BLaER1 (cell line): ENCODE measurements around the gene PDE4B.

Experiments used
- H3K27ac ChIP-seq: shearing (Covaris generic); formaldehyde crosslinking; 2 replicates; pipeline ENCODE4 v1.8.1; 2022
- H3K27me3 ChIP-seq: shearing (Covaris generic); formaldehyde crosslinking; 2 replicates; pipeline ENCODE4 v1.8.1; 2022
- H3K36me3 ChIP-seq: shearing (Covaris generic); formaldehyde crosslinking; 2 replicates; pipeline ENCODE4 v1.8.1; 2022
- H3K4me1 ChIP-seq: shearing (Covaris generic); formaldehyde crosslinking; 2 replicates; pipeline ENCODE4 v1.8.1; 2022
- H3K4me2 ChIP-seq: shearing (Covaris generic); formaldehyde crosslinking; 2 replicates; pipeline ENCODE4 v1.8.1; 2022
- H3K4me3 ChIP-seq: shearing (Covaris generic); formaldehyde crosslinking; 2 replicates; pipeline ENCODE4 v1.8.1; 2022
- H3K9ac ChIP-seq: shearing (Covaris generic); formaldehyde crosslinking; 2 replicates; pipeline ENCODE4 v1.8.1; 2022
- H3K9me3 ChIP-seq: shearing (Covaris generic); formaldehyde crosslinking; 2 replicates; pipeline ENCODE4 v1.8.1; 2022
- H4K20me1 ChIP-seq: shearing (Covaris generic); formaldehyde crosslinking; 2 replicates; pipeline ENCODE4 v1.8.1; 2022
- Cebpa-rat ChIP-seq: shearing (Covaris generic); IDR thresholded peaks from 2 replicates; pipeline ENCODE4 v1.8.1; 2022

Gene PDE4B

GRCh38 chr1:66359269-66359668, 566.6 kb downstream of the PDE4B start:
- Histone ChIP-seq H3K27ac (no peak overlapping the region), H3K9ac (no peak overlapping the region), H3K4me3 (no peak overlapping the region), H3K9me3 (no peaks in the 10 kb centered on the region), H4K20me1 (no peaks in the 10 kb centered on the region), H3K36me3 (no peaks in the 10 kb centered on the region; the same call in 1 of the 2 replicates), H3K4me1 (peaks cover 10% of the 10 kb centered on the region), H3K4me2 (no peak overlapping the region), H3K27me3 (no peaks in the 10 kb centered on the region)
- TF ChIP-seq Cebpa-rat = no peak

GRCh38 chr1:66359815-66360214, 567.1 kb downstream of the PDE4B start:
- H3K4me2 ChIP-seq = peak overlapping the region; percentile 53
- no peak overlapping the region for H3K9ac ChIP-seq
- H3K9me3 ChIP-seq = no peaks in the 10 kb centered on the region
- H4K20me1 ChIP-seq = no peaks in the 10 kb centered on the region
- H3K4me1 ChIP-seq = peaks cover 10% of the 10 kb centered on the region
- H3K27me3 ChIP-seq = no peaks in the 10 kb centered on the region
- no peaks in the 10 kb centered on the region; the same call in 1 of the 2 replicates for H3K36me3 ChIP-seq
- TF ChIP-seq Cebpa-rat = no peak
- H3K4me3 ChIP-seq = no peak overlapping the region
- H3K27ac ChIP-seq = no peak overlapping the region

- Histone ChIP-seq H4K20me1 (no peaks in the 10 kb centered on the region), H3K4me1 (peaks cover 10% of the 10 kb centered on the region), H3K9ac (no peak overlapping the region), H3K4me2 (peak overlapping the region; percentile 53), H3K27ac (no peak overlapping the region), H3K27me3 (no peaks in the 10 kb centered on the region), H3K4me3 (no peak overlapping the region), H3K9me3 (no peaks in the 10 kb centered on the region), H3K36me3 (no peaks in the 10 kb centered on the region; the same call in 1 of the 2 replicates)
- no peak for TF ChIP-seq Cebpa-rat
These were observed 567.6 kb downstream of the PDE4B start for GRCh38 chr1:66360285-66360724.

DNA sequence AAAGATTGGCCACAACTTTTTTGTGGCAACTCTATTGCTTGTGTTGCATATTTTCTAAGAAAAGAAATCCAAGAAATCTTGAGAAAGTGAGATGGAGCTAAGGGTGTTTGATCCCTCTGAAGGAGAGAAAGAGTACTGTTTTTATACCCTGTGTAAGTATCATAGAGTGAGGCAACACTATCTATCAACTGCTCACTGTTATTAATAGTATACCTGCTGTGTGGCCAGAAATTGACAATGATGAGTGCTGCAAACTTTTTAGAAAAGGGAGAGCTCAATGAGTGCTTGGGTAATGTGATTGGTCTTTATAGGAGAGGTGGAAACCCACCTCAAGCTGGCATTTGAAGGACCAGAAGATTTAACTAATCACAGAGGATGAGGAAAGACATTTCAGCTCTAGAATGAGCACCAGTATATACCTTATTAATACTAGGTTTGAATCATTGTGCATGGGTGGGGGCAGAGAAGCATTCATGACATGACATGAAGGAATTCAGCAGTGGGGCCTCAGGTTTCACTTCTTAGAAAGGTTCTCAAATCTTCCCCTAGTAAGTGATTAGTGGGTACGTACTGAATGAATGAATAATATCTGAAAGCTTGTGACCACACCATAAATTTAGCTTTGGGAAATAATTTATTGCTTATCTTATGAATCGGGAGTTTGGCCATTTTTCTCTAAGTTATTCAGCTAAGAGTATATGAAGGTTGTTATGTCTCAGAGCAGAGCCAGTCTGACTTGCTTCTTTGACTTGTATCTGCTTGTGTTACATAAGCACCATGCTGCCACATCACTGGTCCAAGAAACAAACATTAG, 572.1 kb downstream of the PDE4B start:
- peaks cover 9% of the 10 kb centered on the region for H3K4me1 ChIP-seq
- no peak overlapping the region for H3K4me3 ChIP-seq
- no peak for TF ChIP-seq Cebpa-rat
- H3K27me3 ChIP-seq = no peaks in the 10 kb centered on the region
- no peaks in the 10 kb centered on the region for H4K20me1 ChIP-seq
- H3K9ac ChIP-seq = no peak overlapping the region
- no peaks in the 10 kb centered on the region for H3K9me3 ChIP-seq
- no peak overlapping the region for H3K4me2 ChIP-seq
- H3K27ac ChIP-seq = no peak overlapping the region
- no peaks in the 10 kb centered on the region; the same call in 1 of the 2 replicates for H3K36me3 ChIP-seq

- no peak for TF ChIP-seq Cebpa-rat
- Histone ChIP-seq H3K4me2 (no peak overlapping the region), H3K4me3 (no peak overlapping the region), H3K27ac (no peak overlapping the region), H4K20me1 (no peaks in the 10 kb centered on the region), H3K9ac (no peak overlapping the region), H3K36me3 (no peaks in the 10 kb centered on the region; the same call in 1 of the 2 replicates), H3K27me3 (no peaks in the 10 kb centered on the region), H3K9me3 (no peaks in the 10 kb centered on the region), H3K4me1 (peaks cover 5% of the 10 kb centered on the region; the same call in 1 of the 2 replicates)
These were observed 572.9 kb downstream of the PDE4B start for GRCh38 chr1:66365635-66366034.

DNA sequence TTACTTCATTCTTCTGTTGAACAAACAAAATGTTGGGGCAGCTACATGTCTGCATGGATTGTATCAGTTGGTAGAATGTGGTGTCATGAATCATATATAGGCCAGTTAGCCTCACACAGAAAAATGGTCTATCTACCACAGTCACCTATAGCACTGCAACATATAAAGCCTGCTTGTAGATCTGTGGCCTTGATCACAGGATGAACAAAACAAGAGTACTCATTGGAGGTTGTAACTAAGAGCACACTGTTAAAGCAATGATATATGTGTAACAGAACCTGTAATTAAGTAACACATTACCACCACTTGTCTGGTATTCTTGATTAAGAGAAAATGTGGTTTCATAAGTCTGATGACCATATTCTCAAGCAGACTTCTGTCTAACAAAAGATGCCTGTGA, 573.9 kb downstream of the PDE4B start:
- Histone ChIP-seq H3K4me2 (no peak overlapping the region), H4K20me1 (no peaks in the 10 kb centered on the region), H3K27ac (no peak overlapping the region), H3K4me1 (peaks cover 12% of the 10 kb centered on the region), H3K36me3 (no peaks in the 10 kb centered on the region; the same call in 1 of the 2 replicates), H3K4me3 (no peak overlapping the region), H3K9me3 (no peaks in the 10 kb centered on the region), H3K9ac (no peak overlapping the region), H3K27me3 (no peaks in the 10 kb centered on the region)
- no peak for TF ChIP-seq Cebpa-rat

- Histone ChIP-seq H3K9ac (no peak overlapping the region), H3K27me3 (no peaks in the 10 kb centered on the region), H3K4me2 (no peak overlapping the region), H3K9me3 (no peaks in the 10 kb centered on the region), H4K20me1 (no peaks in the 10 kb centered on the region), H3K27ac (no peak overlapping the region), H3K4me1 (peaks cover 20% of the 10 kb centered on the region), H3K4me3 (no peak overlapping the region), H3K36me3 (no peaks in the 10 kb centered on the region; the same call in 1 of the 2 replicates)
- TF ChIP-seq Cebpa-rat = no peak
These were observed 574.7 kb downstream of the PDE4B start for GRCh38 chr1:66367369-66367768.

GRCh38 chr1:66368261-66368660, 575.6 kb downstream of the PDE4B start:
- Histone ChIP-seq H3K36me3 (no peaks in the 10 kb centered on the region; the same call in 1 of the 2 replicates), H3K4me3 (no peak overlapping the region), H3K4me1 (peaks cover 29% of the 10 kb centered on the region), H3K9ac (no peak overlapping the region), H3K27ac (no peak overlapping the region), H3K4me2 (no peak overlapping the region), H3K9me3 (no peaks in the 10 kb centered on the region), H4K20me1 (no peaks in the 10 kb centered on the region), H3K27me3 (no peaks in the 10 kb centered on the region)
- no peak for TF ChIP-seq Cebpa-rat

GRCh38 chr1:66370462-66370971, 577.8 kb downstream of the PDE4B start:
- no peak for TF ChIP-seq Cebpa-rat
- H4K20me1 ChIP-seq = no peaks in the 10 kb centered on the region
- H3K27me3 ChIP-seq = no peaks in the 10 kb centered on the region
- no peak overlapping the region for H3K4me2 ChIP-seq
- H3K27ac ChIP-seq = no peak overlapping the region
- peaks cover 51% of the 10 kb centered on the region for H3K4me1 ChIP-seq
- H3K9ac ChIP-seq = no peak overlapping the region
- H3K9me3 ChIP-seq = no peaks in the 10 kb centered on the region
- no peaks in the 10 kb centered on the region; the same call in 1 of the 2 replicates for H3K36me3 ChIP-seq
- no peak overlapping the region for H3K4me3 ChIP-seq
